K562 (cell line): ENCODE measurements around the gene BCAN.

Source experiments
- CBFB ChIP-seq: sonication (generic); formaldehyde crosslinking; IDR thresholded peaks from 2 replicates; pipeline ENCODE4 v1.4.0; 2020; ENCODE audit warnings: mild to moderate bottlenecking, missing genetic modification reagents
- EP400 ChIP-seq: fragments of 450-650 bp; IDR thresholded peaks from 2 replicates; pipeline ENCODE4 v1.6.1; 2017; ENCODE audit warnings: antibody characterized with exemption, mild to moderate bottlenecking, moderate library complexity
- GTF2F1 ChIP-seq: IDR thresholded peaks from 2 replicates; pipeline ENCODE4 v1.6.1; 2011; ENCODE audit warnings: low read depth, low read length, improper control_type of control experiment
- JUND ChIP-seq, 2 experiments: IDR thresholded peaks; 2 replicates in 1 of 2; 3 replicates in 1 of 2; pipeline ENCODE4 v1.6.1; 2011; ENCODE audit warnings: borderline replicate concordance in 2 of 2, low read depth in 2 of 2, low read length in 2 of 2, improper control_type of control experiment in 1 of 2, missing biosample characterization in 1 of 2, missing genetic modification characterization in 1 of 2, missing genetic modification reagents in 1 of 2
- MCM5 ChIP-seq: fragments of 450-650 bp; IDR thresholded peaks from 2 replicates; pipeline ENCODE4 v1.6.1; 2016; ENCODE audit warnings: low read depth
- MYC ChIP-seq, 2 experiments: fragments of 250-450 bp in 1 of 2; sonication (Bioruptor Pico) in 1 of 2; IDR thresholded peaks; 2 replicates each; pipeline versions ENCODE4 v1.5.1 to v1.6.1; 2012 to 2021; ENCODE audit warnings: low read depth in 2 of 2, borderline replicate concordance in 1 of 2, improper control_type of control experiment in 1 of 2, low read length in 1 of 2, mild to moderate bottlenecking in 1 of 2, moderate library complexity in 1 of 2
- NR3C1 ChIP-seq: sonication (generic); formaldehyde crosslinking; IDR thresholded peaks from 2 replicates; pipeline ENCODE4 v1.8.1; 2022; ENCODE audit warnings: missing genetic modification reagents
- TAF15 ChIP-seq: fragments of 200-400 bp; formaldehyde crosslinking; IDR thresholded peaks from 2 replicates; pipeline ENCODE4 v1.6.1; 2017; ENCODE audit warnings: mild to moderate bottlenecking, low read depth, low read length, moderate library complexity
- ZNF449 ChIP-seq: fragments of 250-450 bp; sonication (Bioruptor Pico); IDR thresholded peaks from 2 replicates; pipeline ENCODE4 v1.8.0; 2022; ENCODE audit warnings: moderate library complexity, mild to moderate bottlenecking, inconsistent platforms
- ZNF830 ChIP-seq: fragments of 250-450 bp; sonication (Bioruptor Pico); IDR thresholded peaks from 2 replicates; pipeline ENCODE4 v1.5.0; 2021; ENCODE audit warnings: mild to moderate bottlenecking
- ZSCAN32 ChIP-seq: fragments of 450-650 bp; formaldehyde crosslinking; IDR thresholded peaks from 2 replicates; pipeline ENCODE4 v1.4.0; 2020; ENCODE audit warnings: mild to moderate bottlenecking, moderate library complexity
- TF ChIP-seq, protein P1 (sequence below), 3 experiments: IDR thresholded peaks in 2 of 3; conservative IDR thresholded peaks in 1 of 3; 2 replicates each; pipeline ENCODE4 v1.5.1; 2011 to 2012; ENCODE audit warnings: low read length in 3 of 3, mild to moderate bottlenecking in 3 of 3, control low read depth in 2 of 3, improper control_type of control experiment in 1 of 3, inconsistent platforms in 1 of 3, low read depth in 1 of 3, mixed read lengths in 1 of 3, moderate library complexity in 1 of 3; ENCODE audit not compliant: insufficient read depth in 2 of 3

DNA sequence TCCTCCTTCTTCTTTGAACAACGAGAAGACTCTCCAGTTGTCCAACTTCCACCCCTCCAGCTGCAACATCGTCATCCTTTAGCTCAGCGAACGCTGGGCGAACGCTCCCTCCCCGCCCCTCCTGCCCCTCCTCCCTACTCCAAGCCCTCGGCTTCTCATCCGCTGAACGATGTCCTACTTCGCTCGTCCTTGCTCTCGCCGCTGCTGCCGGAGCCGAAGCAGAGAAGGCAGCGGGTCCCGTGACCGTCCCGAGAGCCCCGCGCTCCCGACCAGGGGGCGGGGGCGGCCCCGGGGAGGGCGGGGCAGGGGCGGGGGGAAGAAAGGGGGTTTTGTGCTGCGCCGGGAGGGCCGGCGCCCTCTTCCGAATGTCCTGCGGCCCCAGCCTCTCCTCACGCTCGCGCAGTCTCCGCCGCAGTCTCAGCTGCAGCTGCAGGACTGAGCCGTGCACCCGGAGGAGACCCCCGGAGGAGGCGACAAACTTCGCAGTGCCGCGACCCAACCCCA lies at the start of gene BCAN:
- TF ChIP-seq GTF2F1 = no peak
- TF ChIP-seq, protein P1, sequence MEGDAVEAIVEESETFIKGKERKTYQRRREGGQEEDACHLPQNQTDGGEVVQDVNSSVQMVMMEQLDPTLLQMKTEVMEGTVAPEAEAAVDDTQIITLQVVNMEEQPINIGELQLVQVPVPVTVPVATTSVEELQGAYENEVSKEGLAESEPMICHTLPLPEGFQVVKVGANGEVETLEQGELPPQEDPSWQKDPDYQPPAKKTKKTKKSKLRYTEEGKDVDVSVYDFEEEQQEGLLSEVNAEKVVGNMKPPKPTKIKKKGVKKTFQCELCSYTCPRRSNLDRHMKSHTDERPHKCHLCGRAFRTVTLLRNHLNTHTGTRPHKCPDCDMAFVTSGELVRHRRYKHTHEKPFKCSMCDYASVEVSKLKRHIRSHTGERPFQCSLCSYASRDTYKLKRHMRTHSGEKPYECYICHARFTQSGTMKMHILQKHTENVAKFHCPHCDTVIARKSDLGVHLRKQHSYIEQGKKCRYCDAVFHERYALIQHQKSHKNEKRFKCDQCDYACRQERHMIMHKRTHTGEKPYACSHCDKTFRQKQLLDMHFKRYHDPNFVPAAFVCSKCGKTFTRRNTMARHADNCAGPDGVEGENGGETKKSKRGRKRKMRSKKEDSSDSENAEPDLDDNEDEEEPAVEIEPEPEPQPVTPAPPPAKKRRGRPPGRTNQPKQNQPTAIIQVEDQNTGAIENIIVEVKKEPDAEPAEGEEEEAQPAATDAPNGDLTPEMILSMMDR (IDR thresholded peaks at IDR 0.05 in 2 of 3, conservative IDR thresholded peaks at IDR 0.05 in 1 of 3; ENCODE audit: insufficient read depth in 2 of 3, low read depth in 1 of 3, low read length in 3 of 3) = no peak
- TF ChIP-seq NR3C1 (CRISPR knock-in tag) = no peak
- TF ChIP-seq TAF15 = no peak
- TF ChIP-seq ZSCAN32 = no peak
- no peak for TF ChIP-seq EP400
- no peak for TF ChIP-seq MYC (IDR thresholded peaks at IDR 0.05; ENCODE audit: low read depth, low read length)
- no peak for TF ChIP-seq MYC (CRISPR knock-in tag; IDR thresholded peaks at IDR 0.05; ENCODE audit: borderline replicate concordance, low read depth)
- TF ChIP-seq CBFB (CRISPR knock-in tag) = no peak
- TF ChIP-seq ZNF830 (CRISPR knock-in tag) = no peak
- no peak for TF ChIP-seq JUND (IDR thresholded peaks at IDR 0.05; ENCODE audit: borderline replicate concordance, low read depth, low read length)
- TF ChIP-seq JUND (tag; IDR thresholded peaks at IDR 0.05; ENCODE audit: borderline replicate concordance, low read depth, low read length) = no peak
- TF ChIP-seq MCM5 = no peak
- no peak for TF ChIP-seq ZNF449 (CRISPR knock-in tag)
